Stimulated activated CD8-positive, alpha-beta memory T cell treated with anti-CD3 and anti-CD28 coated beads, Interleukin-12 subunit alpha, Interleukin-12 subunit beta, amount 100 ng/mL, for 24 hours (primary cell): ENCODE data around the gene TXNRD2.

Experiments
- DNase-seq: peaks from one replicate; pipeline ENCODE4 v3.0.0-alpha.2; 2020; ENCODE audit errors: extremely low read depth

Gene TXNRD2

DNA sequence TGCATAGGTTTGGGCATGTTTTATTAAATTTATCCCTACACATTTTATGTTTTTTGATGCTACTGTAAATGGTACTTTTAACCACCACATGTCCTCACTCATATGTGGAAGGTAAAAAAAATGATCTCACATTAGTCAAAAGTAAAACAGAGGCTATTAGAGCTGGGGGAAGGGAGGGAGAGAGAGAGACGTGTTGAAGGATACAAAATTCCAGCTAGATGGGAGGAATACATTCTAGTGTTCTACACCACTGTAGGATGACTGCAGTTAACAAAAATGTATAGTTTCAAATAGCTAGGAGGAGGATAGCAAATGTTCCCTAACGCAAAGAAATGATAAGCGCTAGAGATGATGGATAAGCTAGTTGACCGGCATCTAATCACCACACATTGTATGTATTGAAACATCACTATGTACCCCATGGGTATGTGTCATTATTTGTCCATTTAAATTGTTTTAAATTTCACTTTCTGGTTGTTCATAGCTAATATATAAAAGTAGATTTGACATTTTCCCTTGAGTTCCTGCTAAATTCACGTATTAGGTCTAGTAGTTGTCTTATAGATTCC, 77.0 kb downstream of the TXNRD2 start:
- no peak for DNase-seq

DNA sequence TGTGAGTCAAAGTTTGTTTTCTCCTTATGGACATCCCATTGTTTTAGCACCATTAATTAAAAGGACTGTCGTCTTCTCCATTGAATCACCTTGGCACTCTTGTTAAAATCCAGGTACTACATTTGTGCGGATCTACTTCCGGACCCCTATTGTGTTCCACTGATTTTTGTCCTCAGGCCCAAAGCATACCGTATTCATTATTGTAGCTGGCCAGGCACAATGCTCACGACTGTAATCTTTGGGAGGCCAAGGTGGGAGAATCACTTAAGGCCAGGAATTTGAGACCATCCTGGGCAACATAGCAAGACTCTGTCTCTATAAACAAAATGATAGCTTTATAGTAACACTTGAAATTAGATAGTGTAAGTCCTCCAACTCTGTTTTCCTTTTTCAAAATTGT, 78.0 kb downstream of the TXNRD2 start:
- no peak for DNase-seq

DNA sequence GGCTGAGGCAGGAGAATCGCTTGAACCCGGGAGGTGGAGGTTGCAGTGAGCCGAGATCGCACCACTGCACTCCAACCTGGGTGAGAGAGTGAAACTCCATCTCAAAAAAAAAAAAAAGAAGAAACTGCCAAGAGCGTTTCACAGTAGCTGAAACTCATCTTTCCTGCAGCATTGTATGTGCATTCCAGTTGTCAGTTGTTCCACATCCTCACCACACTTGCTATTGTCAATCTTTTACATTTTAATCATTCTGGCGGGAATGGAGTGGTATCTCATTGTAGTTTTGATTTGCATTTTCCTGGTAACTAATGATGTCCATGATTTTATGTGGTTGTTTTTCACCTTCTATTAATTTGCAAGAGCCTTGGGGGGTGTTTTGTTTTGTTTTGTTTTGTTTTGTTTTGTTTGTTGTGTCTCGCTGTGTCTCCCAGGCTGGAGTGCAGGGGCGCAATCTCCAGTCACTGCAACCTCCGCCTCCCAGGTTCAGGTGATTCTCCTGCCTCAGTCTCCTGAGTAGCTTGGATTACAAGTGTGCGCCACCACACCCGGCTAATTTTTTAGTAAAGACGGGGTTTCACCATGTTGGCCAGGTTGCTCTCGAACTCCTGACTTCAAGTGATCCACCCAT, 78.9 kb downstream of the TXNRD2 start:
- no peak for DNase-seq

DNA sequence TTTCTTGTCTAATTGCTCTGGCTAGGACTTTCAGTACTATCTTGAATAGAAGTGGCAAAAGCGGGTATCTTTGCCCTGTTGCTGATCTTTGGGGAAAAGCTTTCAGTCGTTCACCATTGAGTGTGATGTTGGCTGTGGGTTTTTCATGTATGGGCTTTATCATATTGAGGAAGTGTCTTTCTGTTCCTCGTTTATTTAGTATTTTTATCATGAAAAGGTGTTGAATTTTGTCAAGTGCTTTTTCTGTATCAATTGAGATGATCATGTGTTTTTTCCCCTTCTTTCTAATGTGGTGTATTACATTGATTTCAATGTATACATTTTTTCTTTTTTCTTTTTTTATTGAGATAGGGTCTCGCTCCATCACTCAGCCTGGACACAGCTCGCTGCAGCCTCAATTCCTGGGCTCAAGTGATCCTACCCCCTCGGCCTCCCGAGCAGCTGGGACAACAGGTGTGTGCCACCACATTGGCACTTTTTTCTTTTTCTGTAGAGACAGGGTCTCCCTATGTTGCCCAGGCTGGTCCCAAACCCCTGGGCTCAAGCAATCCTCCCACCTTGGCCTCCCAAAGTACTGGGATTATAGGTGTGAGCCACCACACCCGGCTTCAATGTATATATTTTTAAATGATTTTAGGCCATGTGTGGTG, 81.6 kb downstream of the TXNRD2 start:
- DNase-seq = no peak

DNA sequence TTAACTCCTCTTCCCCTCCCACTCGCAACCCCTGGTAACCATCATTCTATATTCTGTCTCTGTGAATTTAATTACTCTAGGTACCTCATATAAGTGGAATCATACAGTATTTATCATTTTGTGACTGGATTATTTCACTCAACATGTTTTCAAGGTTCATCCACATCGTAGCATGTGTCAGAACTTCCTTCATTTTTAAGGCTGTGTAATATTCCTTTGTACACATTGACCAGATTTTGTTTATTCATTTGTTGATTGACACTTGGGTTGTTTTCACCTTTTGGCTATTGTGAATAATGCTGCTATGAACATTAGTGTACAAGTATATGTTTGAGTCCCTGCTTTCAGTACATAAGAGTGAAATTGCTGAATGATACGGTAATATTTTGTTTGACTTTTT, 84.2 kb downstream of the TXNRD2 start:
- DNase-seq = no peak

DNA sequence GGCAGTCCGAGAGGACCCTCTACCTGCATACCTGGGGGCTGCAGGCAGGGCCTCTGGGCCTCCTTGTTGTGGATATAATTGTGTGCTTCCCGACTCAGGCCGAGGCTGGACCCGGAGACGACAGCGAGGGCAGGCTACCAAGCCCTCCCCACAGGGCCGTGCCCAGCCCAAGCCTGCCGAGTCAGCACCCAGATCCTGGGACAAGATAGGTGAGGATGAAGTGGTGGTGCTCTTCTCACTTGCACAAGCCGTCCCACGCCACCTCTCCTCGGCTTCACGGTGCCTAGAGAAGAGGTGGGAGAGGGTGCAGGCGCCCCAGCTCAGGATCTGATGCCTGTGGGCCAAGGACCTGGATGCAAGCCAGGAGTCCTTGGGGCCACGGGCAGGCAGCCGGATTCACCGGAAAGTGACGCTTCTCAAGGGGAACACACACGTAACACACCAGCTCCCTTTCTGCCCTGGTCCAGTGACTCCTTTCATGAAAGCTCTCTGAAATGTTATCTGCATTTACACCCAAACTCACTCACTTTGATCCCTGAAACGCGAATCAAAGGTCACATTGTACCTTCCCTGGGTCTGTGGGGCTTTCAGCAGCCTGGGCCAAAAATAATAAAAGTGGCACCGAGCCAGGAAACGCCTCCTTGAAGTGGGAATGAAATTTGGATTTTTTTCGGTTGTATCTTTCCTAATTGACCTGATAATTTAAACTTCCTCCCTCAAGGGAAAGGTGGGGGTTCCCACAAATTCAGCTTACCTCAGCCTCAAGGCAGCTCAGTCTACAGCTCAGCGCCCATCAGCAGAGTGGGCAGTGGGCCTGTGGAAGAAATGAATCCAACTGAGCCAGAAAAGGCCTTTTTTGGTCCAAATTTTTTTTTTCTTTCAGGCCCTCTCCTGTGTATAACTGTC, 85.9 kb downstream of the TXNRD2 start:
- DNase-seq = peak; percentile 24

DNA sequence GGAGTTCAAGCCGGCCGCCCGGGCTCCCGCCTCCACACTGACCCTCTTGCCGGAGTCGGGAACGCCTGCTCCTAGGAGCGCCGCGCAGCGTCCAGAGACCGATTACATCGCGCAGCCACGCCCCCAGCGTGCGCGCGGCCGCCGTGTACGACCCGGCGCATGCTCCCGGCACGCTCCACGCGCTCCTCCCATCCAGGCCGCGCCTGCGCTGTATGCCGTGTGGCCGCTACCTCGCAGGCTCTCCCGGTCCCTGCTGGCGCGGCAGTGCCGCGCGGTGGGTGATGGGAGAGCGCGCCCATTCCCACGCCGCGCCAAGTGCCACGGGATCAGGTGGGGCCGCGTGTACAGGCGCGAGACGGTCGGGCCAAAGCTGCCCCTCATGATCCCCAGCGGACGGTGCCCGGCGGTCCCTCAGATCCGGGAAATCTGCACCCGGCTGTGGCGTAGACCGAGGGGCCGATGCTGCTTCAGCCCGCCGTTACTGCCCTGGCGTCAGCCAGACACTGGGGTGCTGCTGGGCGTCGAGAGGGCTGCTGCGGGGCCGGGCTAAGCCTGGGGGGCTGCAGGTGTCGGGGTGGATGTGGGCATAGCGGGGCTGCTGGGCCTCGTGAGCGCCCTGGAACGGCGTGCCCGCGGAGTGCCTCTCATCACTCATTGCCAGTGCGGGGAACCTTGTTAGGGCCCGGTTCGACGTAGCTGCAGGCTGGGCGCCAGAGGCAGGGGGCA, 86.7 kb downstream of the TXNRD2 start, which contains the start of the genes GNB1L and RTL10:
GNB1L (minus strand) TSS at position 97 of the 726 bp plus-strand sequence. CDS start 33,519 bp downstream, outside the sequence.
RTL10 (minus strand) TSS at position 97 of the 726 bp plus-strand sequence. CDS start 2,613 bp downstream, outside the sequence.
- DNase-seq = peak; percentile 91

DNA sequence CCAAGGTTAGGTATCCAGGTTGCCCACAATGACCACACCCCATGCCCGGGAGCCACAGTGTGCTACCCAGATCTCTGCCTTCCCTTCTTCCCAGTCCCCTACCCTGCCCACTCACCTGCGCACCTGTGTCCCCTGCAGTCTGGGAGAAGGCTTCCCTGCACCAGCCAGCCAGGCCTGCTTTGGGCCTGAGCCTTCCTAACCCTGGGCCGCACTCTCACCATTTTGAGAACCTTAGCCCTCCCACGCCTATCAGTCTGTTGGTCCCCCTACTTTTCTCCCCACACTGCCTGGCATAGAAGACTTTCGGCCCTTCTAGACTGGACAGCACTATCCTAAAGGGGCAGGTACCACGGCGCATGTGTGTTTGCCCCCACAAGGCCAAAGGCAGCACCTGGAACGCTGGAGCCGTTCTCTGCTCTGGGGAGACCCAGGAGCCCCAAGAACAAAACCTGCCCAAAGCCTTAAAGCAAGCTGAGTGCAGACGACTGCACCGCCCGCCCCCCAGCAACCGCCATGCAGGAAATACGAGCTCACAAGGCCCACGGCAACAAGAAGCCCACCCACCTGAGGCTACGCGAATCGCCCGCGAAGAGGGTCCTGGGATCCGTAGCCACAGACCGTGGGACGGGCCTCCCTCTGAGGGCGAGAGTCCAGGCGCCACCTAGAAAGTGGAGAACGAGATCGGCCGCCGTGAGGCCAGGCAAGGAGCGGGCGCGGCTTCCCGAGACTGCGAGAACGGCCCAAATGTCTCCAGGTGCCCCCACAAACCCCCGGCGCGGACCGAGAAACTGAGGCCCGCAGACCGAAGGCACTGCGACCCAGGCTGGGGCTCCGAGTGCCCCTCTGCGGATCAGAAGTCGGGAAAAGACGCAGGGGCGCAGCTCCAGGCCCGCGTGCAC, 87.5 kb downstream of the TXNRD2 start:
- no peak for DNase-seq

DNA sequence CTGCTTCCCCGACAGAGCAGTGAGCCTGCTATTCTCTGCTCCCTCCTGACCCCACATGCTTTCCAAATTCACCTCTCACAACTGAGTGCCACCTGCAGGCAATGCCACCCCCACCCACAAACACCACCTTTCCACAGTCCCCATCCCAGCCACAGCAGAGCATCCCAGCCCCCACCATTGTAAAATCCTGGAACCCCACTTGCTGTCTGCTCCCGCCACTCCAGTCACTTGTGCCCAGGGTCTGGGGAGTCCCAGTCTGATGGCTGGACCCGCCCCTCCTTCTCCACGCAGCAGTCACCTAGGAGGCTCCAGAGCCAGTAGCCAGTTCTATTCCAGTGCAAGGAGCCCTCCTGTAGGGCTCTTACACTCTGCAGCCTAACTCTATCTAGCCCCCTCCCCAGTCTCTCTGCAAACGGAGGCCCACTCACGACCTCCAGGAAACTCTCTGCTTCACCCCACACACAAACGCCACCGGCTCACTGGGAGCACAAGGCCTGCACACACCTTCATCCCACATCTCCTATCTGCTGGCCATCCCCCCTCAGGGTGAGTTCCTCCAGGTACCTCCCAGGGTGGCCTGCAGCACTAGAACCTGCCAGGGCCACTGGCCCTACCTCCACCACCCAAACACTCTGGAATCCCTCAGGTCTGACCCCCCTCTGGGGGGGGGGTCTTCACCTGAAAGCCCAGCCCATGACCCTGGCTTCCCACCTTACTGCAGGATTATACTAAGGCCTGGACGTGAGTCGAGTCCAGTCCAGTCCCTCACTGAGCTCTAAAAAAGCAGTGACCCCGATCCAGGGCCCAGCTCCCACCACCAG, 88.3 kb downstream of the TXNRD2 start:
- no peak for DNase-seq

DNA sequence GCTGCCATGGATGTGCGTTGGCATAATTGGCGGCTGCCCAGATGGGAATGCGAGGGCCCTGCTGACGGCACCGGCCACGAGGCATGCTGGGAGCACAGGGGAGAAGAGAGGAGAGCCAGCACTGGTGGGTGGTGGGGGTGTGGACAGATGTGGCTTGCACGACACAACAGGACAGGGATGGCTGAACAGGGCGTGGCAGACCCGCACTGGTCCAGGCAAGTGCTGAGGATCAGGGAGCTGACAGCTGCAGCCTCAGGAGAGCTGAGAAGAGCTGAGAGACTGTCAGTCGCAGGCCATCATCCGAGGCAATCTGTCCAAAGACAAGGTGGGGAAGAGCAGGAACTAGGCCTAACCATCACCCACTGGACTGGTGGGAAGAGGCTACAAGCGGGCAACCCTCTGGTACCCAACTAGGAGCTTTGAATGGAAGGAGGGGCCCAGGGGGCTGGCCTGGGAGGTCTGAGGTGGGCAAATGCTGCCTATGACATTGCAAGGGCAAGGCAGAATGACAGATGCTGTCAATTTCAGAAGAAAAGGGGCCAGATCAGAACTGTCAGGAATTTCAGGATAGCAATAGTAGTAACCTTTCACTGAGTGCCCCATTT, 89.3 kb downstream of the TXNRD2 start:
- no peak for DNase-seq

DNA sequence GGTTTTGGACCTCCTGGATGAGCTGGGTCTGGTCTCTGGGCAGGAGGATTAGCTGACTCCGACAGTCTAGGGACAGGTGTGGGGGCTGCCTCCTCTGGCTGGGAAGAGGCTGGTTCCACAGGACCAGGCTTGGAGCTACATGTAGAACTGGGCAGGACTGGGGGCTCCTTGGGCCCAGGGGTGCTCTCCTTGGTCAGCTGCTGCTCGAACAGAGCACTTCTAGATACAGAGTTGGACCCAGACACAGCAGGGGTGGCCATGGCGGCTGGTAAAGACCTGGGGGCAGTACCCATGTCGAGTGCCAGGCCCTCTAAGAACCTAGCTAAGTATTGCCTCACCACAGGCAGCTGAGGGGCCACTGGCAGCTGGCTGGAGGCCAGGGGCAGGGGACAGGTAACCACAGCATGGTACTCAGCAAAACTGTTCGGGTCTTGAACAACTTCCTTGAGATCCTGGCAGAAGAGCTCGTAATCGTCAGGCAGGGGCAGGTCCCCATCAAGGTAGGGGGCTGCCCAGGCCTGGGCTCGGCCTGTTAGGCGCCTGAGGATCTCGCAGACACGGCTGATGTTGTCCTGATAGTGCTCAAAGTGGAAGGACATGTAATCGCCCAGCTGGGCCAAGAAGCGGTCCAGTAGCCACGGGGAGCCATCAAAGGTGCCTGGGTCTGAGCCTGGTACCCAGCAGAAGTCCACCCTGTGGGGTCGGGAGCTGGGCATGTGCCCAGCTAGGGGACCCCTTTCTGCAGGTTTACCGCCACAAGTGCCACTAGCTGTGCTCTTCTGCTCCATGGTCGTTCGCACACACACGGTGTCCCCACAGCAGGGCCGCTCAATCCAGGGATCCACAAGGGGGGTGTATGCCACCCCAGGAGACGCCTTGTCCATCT, 90.1 kb downstream of the TXNRD2 start:
- no peak for DNase-seq

DNA sequence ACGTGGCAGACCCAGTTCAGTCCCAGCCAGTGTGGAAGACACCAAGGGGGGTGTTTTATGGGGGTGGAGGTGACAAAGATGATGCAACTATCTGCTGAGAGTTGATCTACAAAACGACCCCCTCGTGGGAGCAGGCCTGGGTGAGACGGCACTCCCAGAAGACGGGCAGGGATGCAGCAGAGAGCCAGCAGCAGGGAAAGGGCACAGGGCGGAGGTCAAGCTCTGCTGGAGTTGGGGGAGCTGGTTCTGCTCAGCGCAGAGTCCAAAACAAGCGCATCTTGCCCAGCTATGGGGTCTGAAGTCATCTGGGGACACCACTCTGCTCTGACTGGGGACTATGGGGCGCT, 90.9 kb downstream of the TXNRD2 start:
- no peak for DNase-seq

DNA sequence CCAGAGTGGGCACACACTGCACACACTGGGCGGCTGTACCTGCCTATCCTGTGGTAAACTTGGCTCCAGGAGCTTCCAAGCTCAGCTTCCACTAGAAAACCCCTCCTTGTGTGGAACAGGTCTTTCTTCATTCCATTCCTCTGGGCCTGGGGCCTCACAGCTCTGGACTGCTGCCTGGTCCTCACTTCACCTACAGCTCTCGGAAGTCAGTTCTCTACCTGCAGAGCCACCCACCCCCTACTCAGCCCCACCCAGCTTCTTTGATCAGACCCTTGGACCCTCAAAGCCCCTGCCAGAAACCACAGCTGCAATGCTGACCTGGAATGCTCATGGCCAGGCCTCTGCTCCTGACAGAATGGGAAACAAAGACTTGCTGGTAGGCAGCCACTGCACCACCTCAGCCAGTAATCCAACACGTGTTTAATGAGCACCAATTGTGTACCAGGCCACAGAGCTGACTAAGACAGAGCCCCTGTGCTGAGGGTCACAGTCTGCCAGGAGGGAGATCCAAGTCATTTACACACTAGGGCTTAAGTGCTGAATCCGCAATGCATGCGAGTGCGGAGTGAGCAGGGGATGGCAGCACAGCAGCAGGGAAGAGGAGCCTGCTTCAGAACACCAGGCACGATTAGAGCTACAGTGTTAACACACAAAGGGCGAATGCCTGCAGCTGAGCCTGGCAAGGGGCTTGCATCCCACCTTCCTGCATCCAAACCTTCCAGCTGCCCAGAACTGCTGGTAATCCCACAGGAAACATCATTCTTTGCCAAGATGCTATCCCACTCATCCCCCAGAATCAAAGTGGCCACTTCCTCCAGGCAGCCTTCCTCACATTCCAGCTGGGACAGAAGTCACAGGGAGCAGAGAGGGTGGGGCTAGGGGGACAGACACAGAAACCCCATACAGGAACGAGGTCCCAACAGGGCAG, 91.5 kb downstream of the TXNRD2 start:
- DNase-seq = no peak

DNA sequence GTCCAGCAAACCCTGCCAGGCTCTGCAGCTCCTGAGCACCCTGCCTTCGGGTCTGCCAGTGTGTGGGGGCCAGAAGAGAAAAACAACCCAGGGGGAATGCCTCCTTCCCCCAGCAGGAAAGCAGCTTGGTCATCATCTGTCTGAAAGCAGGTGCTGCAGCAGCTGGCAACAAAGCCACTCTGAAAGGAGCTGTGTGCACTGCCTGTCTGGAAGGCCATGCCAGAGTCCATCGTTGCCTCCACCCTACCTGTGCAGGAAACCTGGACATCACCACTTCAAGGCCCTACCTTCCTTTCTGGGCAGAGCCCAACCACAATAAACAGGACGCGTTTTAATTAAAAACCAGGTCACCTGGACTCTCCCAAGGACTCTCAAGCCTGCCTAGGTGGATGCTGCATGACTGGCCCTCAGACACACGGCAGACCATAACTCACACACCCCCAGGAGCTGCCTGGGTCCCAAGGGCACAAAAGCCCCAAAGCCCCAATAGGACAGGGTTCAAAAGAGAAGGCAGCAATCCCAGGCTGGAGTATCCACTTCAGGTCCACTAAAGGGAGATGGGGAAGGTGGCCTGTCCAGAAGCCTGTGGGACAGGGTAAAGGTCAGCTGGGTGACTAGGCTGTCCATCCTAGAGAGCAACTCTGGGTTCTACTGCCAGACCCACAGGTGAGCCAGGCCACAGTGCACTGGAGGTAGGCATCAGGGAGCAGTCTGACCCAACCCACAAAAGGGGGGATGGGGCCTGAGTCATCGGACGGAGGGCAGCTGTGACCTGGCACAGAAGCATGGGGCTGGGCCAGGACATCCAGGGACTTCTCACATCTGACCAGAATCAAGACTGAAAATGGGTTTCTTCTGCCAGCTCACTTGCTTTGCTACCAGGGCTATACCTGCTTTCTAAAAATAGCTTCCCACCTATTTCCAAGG, 93.1 kb downstream of the TXNRD2 start:
- no peak for DNase-seq

DNA sequence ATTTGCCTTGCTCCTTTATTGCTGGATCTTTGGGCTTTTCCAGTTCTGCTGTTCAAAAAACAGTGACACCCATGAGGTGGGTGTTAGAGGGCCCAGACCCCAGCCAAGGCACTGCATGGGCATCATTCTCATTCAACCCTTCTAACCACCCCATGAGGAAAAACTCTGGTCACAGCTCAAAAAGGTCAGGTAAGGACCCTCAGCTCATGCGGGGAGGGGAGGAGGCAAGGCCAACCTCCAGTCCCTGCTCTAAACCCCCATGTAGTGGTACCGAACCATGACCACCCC, 94.3 kb downstream of the TXNRD2 start:
- DNase-seq = no peak

DNA sequence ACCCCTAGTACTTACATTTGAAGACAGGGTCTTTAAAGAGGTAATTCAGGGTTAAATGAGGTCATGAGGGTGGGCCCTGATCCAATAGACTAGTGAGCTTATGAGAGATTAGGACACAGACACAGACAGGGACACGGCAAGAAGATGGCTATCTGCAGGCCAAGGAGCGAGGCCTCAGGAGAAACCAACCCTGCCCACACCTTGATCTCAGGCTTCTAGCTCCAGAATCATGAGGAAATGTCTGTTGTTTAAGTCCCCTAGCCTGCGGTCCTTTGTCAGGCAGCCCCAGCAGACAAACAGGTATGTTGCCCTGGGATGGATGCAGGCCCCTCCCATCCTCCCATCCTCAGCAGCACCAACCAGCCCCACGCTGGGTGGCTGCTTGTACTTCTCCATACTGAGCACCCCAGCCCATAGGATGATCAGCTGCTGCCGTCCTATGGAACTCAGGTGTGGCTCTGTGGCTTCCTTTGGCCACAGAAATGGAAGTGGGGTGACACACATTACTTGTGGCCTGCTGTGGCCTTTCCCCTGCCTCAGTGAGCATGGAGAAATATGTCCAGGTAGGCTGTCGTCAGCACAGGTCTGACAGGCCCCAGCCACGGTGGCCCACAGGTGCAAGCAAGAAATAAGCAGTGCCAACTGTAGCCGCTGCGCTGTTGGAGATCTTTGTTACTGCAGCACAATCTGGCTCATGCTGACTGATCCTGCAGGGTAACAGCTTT, 94.8 kb downstream of the TXNRD2 start:
- DNase-seq = no peak
